ENCODE measurements around the gene DCX. TPM values are rescaled to one million over a fixed set of nuclear protein-coding genes. Genes with fewer than 3 reads are reported as not detected.

The DCX gene
- total and polyA plus RNA-seq, 2 of the 13 experiments (the other 11 are each of a cell fraction or from before 2014, with no cell fraction given): not detected

DNA sequence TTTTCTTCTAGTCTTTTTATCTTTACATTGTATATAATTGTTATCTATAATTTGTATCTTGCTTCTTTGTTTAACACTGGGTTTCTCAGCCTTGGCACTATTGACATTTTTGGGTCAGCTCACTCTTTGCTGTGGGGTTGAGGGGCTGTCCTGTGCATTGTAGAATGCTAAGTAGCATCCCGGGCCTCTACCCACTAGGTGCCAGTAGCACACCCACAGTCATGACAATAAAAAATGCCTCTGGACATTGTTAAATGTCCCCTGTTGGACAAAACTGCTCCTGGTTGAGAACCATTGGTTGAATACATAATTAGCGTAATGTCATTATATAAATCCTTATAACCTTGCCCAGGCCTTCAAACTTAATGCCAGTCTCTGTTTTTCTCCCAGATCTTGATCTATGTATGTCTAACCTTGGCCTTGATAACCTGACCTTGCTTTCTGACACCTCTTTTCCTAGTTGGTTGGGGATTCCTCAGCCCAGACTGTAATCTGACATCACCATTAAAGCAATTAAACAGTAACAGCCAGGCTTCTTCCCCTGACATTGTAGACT is 46.1 kb downstream of the DCX start:
- TF ChIP-seq CEBPB (IDR thresholded peaks at IDR 0.05; ENCODE audit: borderline replicate concordance, low read depth, low read length): no peak
- WGBS (ENCODE audit: low lambda C conversion rate): 92% methylated on average over 1 of the region's 2 CpGs

DNA sequence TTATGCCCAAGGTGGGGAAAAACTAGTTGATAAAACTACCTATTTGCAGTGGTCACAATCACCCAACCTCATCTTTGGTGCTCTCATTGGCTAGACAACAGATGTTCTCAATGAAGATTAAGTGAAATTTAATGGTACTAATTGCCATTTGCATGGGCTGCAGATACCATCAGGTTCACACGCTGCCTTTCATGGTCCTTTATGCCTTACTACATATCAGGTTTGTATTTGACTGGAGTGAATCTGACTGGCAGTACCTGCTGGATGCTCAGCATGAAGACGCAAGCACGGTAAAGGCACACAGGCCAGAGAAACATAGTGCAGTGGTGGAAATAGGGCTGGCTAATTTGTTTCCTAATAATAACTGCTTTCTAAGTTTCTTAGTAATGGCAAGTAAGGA is 48.3 kb downstream of the DCX start:
- in situ Hi-C loops (cut with HindIII; ENCODE audit: extremely low pct_ligation_motif_present, low pct_unique_long_range_greater_than_20kb): no loop called here
- intact Hi-C loops (cut with micrococcal nuclease; ENCODE audit: unreplicated experiment): no loop called here

More for the DNA sequence above, 46.1 kb downstream of the DCX start:
- no TSS peak for BruUV-seq (replicated peaks)
- ChIA-PET POLR2A (no interaction called here), CTCF (ENCODE audit: low intra/inter-chr PET ratio, low total read pairs) (no interaction called here)
- intact Hi-C loops (cut with micrococcal nuclease; ENCODE audit: unreplicated experiment): no loop called here
- Histone ChIP-seq H3K4me3 (replicated peaks in 1 of 3; ENCODE audit: insufficient read depth in 1 of 3, low read depth in 2 of 3, low read length in 3 of 3) (no peak overlapping the region), H3K36me3 (replicated peaks in 1 of 2; ENCODE audit: control insufficient read depth in 1 of 2, insufficient read depth in 2 of 2, low read length in 2 of 2) (no peaks in the 10 kb centered on the region), H3K9me3 (ENCODE audit: low read length) (no peaks in the 10 kb centered on the region), H3K27me3 (ENCODE audit: control insufficient read depth in 1 of 2, insufficient read depth in 2 of 2, low read length in 2 of 2) (no peaks in the 10 kb centered on the region), H3K27ac (ENCODE audit: extremely low read length, insufficient read depth, low read length) (no peak overlapping the region), H3K79me2 (ENCODE audit: insufficient read depth, low read length) (no peaks in the 10 kb centered on the region), H3K9ac (ENCODE audit: insufficient read depth, low read depth, low read length) (no peak overlapping the region), H3K4me2 (ENCODE audit: low read depth, low read length) (no peak overlapping the region), H2AFZ (ENCODE audit: low read length) (no peak overlapping the region), H3K4me1 (ENCODE audit: insufficient read depth, low read length) (no peaks in the 10 kb centered on the region), H4K20me1 (ENCODE audit: insufficient read depth, low read length) (no peaks in the 10 kb centered on the region)
- FAIRE-seq (no peak), DNase-seq (ENCODE audit: low spot score) (no peak), ATAC-seq (no peak)
- in situ Hi-C loops (cut with HindIII; ENCODE audit: extremely low pct_ligation_motif_present, low pct_unique_long_range_greater_than_20kb): no loop called here

More for the DNA sequence above, 48.3 kb downstream of the DCX start:
- CTCF ChIA-PET (ENCODE audit: low intra/inter-chr PET ratio, low total read pairs): no interaction called here
- H3K4me2 ChIP-seq (ENCODE audit: low read depth, low read length): no peak overlapping the region
- POLR2A ChIA-PET: no interaction called here
- no peaks in the 10 kb centered on the region for H3K9me3 ChIP-seq (ENCODE audit: low read length)
- no peaks in the 10 kb centered on the region for H3K36me3 ChIP-seq (replicated peaks in 1 of 2; ENCODE audit: control insufficient read depth in 1 of 2, insufficient read depth in 2 of 2, low read length in 2 of 2)
- H3K9ac ChIP-seq (ENCODE audit: insufficient read depth, low read depth, low read length): no peak overlapping the region
- no peaks in the 10 kb centered on the region for H3K4me1 ChIP-seq (ENCODE audit: insufficient read depth, low read length)
- no peaks in the 10 kb centered on the region for H3K79me2 ChIP-seq (ENCODE audit: insufficient read depth, low read length)
- H2AFZ ChIP-seq (ENCODE audit: low read length): no peak overlapping the region
- FAIRE-seq (no peak), ATAC-seq (no peak), DNase-seq (ENCODE audit: low spot score) (no peak)
- H3K27me3 ChIP-seq (ENCODE audit: control insufficient read depth in 1 of 2, insufficient read depth in 2 of 2, low read length in 2 of 2): no peaks in the 10 kb centered on the region
- no peak overlapping the region for H3K27ac ChIP-seq (ENCODE audit: extremely low read length, insufficient read depth, low read length)
- no peaks in the 10 kb centered on the region for H4K20me1 ChIP-seq (ENCODE audit: insufficient read depth, low read length)
- H3K4me3 ChIP-seq (replicated peaks in 1 of 3; ENCODE audit: insufficient read depth in 1 of 3, low read depth in 2 of 3, low read length in 3 of 3): no peak overlapping the region
- BruUV-seq (replicated peaks): no TSS peak
- 0% methylated on average over 3 of the region's 3 CpGs for whole genome bisulfite sequencing (ENCODE audit: low lambda C conversion rate)
- TF ChIP-seq ZNF30 (CRISPR knock-in tag; IDR thresholded peaks at IDR 0.05): no peak
- TF ChIP-seq, protein P1, sequence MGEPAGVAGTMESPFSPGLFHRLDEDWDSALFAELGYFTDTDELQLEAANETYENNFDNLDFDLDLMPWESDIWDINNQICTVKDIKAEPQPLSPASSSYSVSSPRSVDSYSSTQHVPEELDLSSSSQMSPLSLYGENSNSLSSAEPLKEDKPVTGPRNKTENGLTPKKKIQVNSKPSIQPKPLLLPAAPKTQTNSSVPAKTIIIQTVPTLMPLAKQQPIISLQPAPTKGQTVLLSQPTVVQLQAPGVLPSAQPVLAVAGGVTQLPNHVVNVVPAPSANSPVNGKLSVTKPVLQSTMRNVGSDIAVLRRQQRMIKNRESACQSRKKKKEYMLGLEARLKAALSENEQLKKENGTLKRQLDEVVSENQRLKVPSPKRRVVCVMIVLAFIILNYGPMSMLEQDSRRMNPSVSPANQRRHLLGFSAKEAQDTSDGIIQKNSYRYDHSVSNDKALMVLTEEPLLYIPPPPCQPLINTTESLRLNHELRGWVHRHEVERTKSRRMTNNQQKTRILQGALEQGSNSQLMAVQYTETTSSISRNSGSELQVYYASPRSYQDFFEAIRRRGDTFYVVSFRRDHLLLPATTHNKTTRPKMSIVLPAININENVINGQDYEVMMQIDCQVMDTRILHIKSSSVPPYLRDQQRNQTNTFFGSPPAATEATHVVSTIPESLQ (CRISPR knock-in tag; conservative IDR thresholded peaks at IDR 0.05): no peak
- TF ChIP-seq ZNF83 (CRISPR knock-in tag; IDR thresholded peaks at IDR 0.05; ENCODE audit: borderline replicate concordance): no peak
- no peak for TF ChIP-seq KDM1A (CRISPR knock-in tag; IDR thresholded peaks at IDR 0.05)
- no peak for TF ChIP-seq ZNF674 (CRISPR knock-in tag; IDR thresholded peaks at IDR 0.05; ENCODE audit: low read depth)
- no peak for TF ChIP-seq ZBTB3 (CRISPR knock-in tag; IDR thresholded peaks at IDR 0.05; ENCODE audit: borderline replicate concordance, low read depth)
- no peak for TF ChIP-seq RBM22 (optimal IDR thresholded peaks at IDR 0.05; ENCODE audit: low read length)
- TF ChIP-seq ARNT (IDR thresholded peaks at IDR 0.05): no peak
- no peak for TF ChIP-seq HOXD1 (CRISPR knock-in tag; IDR thresholded peaks at IDR 0.05)
- TF ChIP-seq, protein P2, sequence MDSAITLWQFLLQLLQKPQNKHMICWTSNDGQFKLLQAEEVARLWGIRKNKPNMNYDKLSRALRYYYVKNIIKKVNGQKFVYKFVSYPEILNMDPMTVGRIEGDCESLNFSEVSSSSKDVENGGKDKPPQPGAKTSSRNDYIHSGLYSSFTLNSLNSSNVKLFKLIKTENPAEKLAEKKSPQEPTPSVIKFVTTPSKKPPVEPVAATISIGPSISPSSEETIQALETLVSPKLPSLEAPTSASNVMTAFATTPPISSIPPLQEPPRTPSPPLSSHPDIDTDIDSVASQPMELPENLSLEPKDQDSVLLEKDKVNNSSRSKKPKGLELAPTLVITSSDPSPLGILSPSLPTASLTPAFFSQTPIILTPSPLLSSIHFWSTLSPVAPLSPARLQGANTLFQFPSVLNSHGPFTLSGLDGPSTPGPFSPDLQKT (CRISPR knock-in tag; IDR thresholded peaks at IDR 0.05; ENCODE audit: borderline replicate concordance): no peak
- TF ChIP-seq ZNF496 (CRISPR knock-in tag; IDR thresholded peaks at IDR 0.05; ENCODE audit: insufficient replicate concordance): no peak
- TF ChIP-seq ZNF572 (CRISPR knock-in tag; IDR thresholded peaks at IDR 0.05): no peak
- TF ChIP-seq ZNF143 (CRISPR knock-in tag; IDR thresholded peaks at IDR 0.05): no peak
- no peak for TF ChIP-seq CBX2 (IDR thresholded peaks at IDR 0.05; ENCODE audit: low read depth, low read length)
- no peak for TF ChIP-seq CBX2 (CRISPR knock-in tag; IDR thresholded peaks at IDR 0.05; ENCODE audit: low read depth)
- TF ChIP-seq CEBPG (CRISPR knock-in tag; IDR thresholded peaks at IDR 0.05): no peak
- TF ChIP-seq AKAP8 (CRISPR knock-in tag; IDR thresholded peaks at IDR 0.05): no peak
- TF ChIP-seq NFRKB (IDR thresholded peaks at IDR 0.05): no peak

Data from HepG2 (cell line).